ENCODE results near the gene SYT8.
"Not testable (repeated sequence)": the region's sequence is repeated elsewhere in the genome, so short reads cannot be mapped to it uniquely, and the experiment has no call there.

Gene SYT8

GRCh38 chr11:1873048-1873812 lies 38.4 kb downstream of the SYT8 start:
- TF ChIP-seq, protein P1, sequence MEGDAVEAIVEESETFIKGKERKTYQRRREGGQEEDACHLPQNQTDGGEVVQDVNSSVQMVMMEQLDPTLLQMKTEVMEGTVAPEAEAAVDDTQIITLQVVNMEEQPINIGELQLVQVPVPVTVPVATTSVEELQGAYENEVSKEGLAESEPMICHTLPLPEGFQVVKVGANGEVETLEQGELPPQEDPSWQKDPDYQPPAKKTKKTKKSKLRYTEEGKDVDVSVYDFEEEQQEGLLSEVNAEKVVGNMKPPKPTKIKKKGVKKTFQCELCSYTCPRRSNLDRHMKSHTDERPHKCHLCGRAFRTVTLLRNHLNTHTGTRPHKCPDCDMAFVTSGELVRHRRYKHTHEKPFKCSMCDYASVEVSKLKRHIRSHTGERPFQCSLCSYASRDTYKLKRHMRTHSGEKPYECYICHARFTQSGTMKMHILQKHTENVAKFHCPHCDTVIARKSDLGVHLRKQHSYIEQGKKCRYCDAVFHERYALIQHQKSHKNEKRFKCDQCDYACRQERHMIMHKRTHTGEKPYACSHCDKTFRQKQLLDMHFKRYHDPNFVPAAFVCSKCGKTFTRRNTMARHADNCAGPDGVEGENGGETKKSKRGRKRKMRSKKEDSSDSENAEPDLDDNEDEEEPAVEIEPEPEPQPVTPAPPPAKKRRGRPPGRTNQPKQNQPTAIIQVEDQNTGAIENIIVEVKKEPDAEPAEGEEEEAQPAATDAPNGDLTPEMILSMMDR (IDR thresholded peaks at IDR 0.05; ENCODE audit: insufficient read depth, low read length), result no peak
- TF ChIP-seq SPI1 (IDR thresholded peaks at IDR 0.05; ENCODE audit: borderline replicate concordance, low read depth), result no peak
- Histone ChIP-seq H3K27me3 (ENCODE audit: insufficient read depth, poor library complexity, severe bottlenecking) (no peaks in the 10 kb centered on the region), H3K27ac (replicated peaks) (no peak overlapping the region), H3K4me3 (replicated peaks; ENCODE audit: insufficient read depth, low read length) (no peak overlapping the region)
- DNase-seq (ENCODE audit: low read depth in 1 of 2, low spot score in 1 of 2), result no peak

DNA sequence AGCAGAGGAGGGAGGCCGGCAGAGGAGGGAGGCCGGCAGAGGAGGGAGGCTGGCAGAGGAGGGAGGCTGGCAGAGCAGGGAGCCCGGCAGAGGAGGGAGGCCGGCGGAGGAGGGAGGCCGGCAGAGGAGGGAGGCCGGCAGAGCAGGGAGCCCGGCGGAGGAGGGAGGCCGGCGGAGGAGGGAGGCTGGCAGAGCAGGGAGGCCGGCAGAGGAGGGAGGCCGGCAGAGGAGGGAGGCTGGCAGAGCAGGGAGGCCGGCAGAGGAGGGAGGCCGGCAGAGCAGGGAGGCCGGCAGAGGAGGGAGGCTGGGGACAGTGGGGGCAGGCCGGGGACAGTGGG lies 39.0 kb downstream of the SYT8 start:
- not testable (repeated sequence) for DNase-seq (ENCODE audit: low read depth in 1 of 2, low spot score in 1 of 2); H3K27me3 ChIP-seq (ENCODE audit: insufficient read depth, poor library complexity, severe bottlenecking); H3K4me3 ChIP-seq (replicated peaks; ENCODE audit: insufficient read depth, low read length); H3K27ac ChIP-seq (replicated peaks)

GRCh38 chr11:1874441-1875092 lies 39.8 kb downstream of the SYT8 start:
- DNase-seq (ENCODE audit: low read depth in 1 of 2, low spot score in 1 of 2); H3K27me3 ChIP-seq (ENCODE audit: insufficient read depth, poor library complexity, severe bottlenecking); H3K4me3 ChIP-seq (replicated peaks; ENCODE audit: insufficient read depth, low read length); H3K27ac ChIP-seq (replicated peaks): not testable (repeated sequence)

DNA sequence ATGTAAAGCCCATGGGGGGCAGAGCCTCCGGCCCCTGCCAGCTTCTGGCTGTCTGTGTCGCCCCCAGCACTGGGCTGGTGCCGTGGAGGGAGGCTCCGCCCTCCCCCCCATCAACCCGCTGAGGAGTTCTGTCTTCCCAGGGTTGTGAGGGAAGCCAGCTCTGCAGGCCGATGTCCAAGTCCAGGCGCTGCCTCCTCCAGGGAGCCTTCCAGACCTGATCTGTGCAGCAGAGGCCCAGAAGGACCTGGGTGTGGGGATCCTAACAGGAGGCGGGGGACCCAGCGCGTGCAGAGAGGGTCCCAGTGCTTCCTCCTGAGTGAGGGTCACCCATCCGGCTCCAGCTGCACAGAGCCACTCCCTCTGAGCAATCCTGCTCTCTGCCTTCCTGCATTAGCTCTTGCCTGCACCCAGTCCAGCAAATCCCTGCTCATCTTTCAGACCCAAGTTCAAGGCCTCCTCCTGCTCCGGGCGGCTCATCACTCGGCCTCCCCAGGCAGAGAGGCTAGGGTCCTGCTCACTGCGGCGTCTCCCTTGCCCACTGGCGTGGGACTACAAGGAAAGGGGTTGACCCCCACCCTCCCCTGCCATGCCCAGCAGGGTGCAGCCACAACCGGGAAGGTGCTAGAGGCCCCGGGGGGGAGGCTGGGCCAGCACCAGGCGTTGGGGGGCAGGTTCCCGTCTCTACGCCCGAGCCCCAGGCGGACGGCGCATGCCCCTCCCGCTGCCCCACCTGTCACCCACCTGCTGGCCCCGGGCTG lies 40.5 kb downstream of the SYT8 start:
- no peak for DNase-seq (ENCODE audit: low read depth in 1 of 2, low spot score in 1 of 2)
- H3K27me3 ChIP-seq (ENCODE audit: insufficient read depth, poor library complexity, severe bottlenecking), result no peaks in the 10 kb centered on the region
- TF ChIP-seq POLR2AphosphoS5 (IDR thresholded peaks at IDR 0.05; ENCODE audit: low read depth), result no peak
- TF ChIP-seq, protein P2, sequence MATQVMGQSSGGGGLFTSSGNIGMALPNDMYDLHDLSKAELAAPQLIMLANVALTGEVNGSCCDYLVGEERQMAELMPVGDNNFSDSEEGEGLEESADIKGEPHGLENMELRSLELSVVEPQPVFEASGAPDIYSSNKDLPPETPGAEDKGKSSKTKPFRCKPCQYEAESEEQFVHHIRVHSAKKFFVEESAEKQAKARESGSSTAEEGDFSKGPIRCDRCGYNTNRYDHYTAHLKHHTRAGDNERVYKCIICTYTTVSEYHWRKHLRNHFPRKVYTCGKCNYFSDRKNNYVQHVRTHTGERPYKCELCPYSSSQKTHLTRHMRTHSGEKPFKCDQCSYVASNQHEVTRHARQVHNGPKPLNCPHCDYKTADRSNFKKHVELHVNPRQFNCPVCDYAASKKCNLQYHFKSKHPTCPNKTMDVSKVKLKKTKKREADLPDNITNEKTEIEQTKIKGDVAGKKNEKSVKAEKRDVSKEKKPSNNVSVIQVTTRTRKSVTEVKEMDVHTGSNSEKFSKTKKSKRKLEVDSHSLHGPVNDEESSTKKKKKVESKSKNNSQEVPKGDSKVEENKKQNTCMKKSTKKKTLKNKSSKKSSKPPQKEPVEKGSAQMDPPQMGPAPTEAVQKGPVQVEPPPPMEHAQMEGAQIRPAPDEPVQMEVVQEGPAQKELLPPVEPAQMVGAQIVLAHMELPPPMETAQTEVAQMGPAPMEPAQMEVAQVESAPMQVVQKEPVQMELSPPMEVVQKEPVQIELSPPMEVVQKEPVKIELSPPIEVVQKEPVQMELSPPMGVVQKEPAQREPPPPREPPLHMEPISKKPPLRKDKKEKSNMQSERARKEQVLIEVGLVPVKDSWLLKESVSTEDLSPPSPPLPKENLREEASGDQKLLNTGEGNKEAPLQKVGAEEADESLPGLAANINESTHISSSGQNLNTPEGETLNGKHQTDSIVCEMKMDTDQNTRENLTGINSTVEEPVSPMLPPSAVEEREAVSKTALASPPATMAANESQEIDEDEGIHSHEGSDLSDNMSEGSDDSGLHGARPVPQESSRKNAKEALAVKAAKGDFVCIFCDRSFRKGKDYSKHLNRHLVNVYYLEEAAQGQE (IDR thresholded peaks at IDR 0.05; ENCODE audit: insufficient replicate concordance, low read depth), result no peak
- no peak for TF ChIP-seq GABPA (IDR thresholded peaks at IDR 0.05; ENCODE audit: low read depth)
- TF ChIP-seq SPI1 (IDR thresholded peaks at IDR 0.05; ENCODE audit: borderline replicate concordance, low read depth), result no peak
- TF ChIP-seq, protein P1 (IDR thresholded peaks at IDR 0.05; ENCODE audit: insufficient read depth, low read length), result no peak
- H3K4me3 ChIP-seq (replicated peaks; ENCODE audit: insufficient read depth, low read length), result no peak overlapping the region
- no peak overlapping the region for H3K27ac ChIP-seq (replicated peaks)

GRCh38 chr11:1875851-1876301 lies 41.1 kb downstream of the SYT8 start:
- H3K4me3 ChIP-seq (replicated peaks; ENCODE audit: insufficient read depth, low read length); H3K27me3 ChIP-seq (ENCODE audit: insufficient read depth, poor library complexity, severe bottlenecking); H3K27ac ChIP-seq (replicated peaks); DNase-seq (ENCODE audit: low read depth in 1 of 2, low spot score in 1 of 2): not testable (repeated sequence)

Measured in HL-60 (cell line).